Fibroblast of lung (primary cell): ENCODE data around the gene CATSPER4.

Source experiments
- CTCF ChIP-seq, 2 donors: IDR thresholded peaks in 1 of 2; conservative IDR thresholded peaks in 1 of 2; 1 replicate in 1 of 2; 2 replicates in 1 of 2; pipeline ENCODE4 v1.5.1; 2011 to 2012; ENCODE audit warnings: low read length in 2 of 2, control low read depth in 1 of 2, inconsistent platforms in 1 of 2, low read depth in 1 of 2, mild to moderate bottlenecking in 1 of 2
- EZH2 ChIP-seq: IDR thresholded peaks from 2 replicates; pipeline ENCODE4 v1.5.1; 2012; ENCODE audit warnings: low read length, control low read depth, mild to moderate bottlenecking; ENCODE audit errors: missing control alignments

- TF ChIP-seq CTCF (conservative IDR thresholded peaks at IDR 0.05 in 1 of 2, IDR thresholded peaks at IDR 0.05 in 1 of 2; ENCODE audit: low read depth in 1 of 2, low read length in 2 of 2) (no peak), EZH2 (no peak)
Measured at GRCh38 chr1:26160527-26161414, 29.6 kb upstream of the CATSPER4 start.
